ENCODE results near the gene SUN2. TPM values are rescaled to one million over a fixed set of nuclear protein-coding genes. Genes with fewer than 3 reads are reported as not detected.

SUN2 gene
- total and polyA plus RNA-seq, 9 of the 15 experiments (the other 6 are each of a cell fraction or from before 2014, with no cell fraction given): 0.11 to 42.6 (median 16.7) TPM

DNA sequence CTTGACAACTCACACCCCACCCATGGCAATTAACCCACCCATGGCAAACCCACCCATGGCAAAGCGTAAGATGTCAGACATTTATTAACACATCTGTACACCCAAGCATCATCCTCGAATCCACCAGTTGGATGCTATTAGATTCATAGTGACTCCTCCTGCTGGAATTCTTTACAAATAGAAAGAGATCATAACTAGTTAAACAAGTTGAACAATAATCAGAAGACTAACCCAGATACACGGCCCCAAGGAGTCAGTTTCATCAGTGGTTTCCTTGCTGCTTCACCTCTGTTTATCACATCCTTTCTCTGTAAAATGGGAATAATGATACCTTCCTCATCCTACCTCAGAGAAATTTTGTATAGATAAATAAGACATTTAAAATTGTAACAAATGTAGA, 44.9 kb downstream of the SUN2 start:
- Histone ChIP-seq H4K20me1 (replicated peaks; ENCODE audit: control insufficient read depth, insufficient read depth, low read length) (peaks cover 52% of the 10 kb centered on the region), H3K27ac (ENCODE audit: extremely low read depth, low read depth, low read length) (no peak overlapping the region), H2AFZ (ENCODE audit: low read depth, low read length) (no peak overlapping the region), H3K4me1 (replicated peaks in 1 of 2; ENCODE audit: control insufficient read depth in 2 of 2, insufficient read depth in 2 of 2, low read length in 2 of 2) (peaks cover 47 to 59% of the 10 kb centered on the region in 2 experiments; a peak in 4 of 5 replicates), H3K9me3 (replicated peaks; ENCODE audit: control insufficient read depth, insufficient read depth, low read depth, low read length) (no peaks in the 10 kb centered on the region), H3K4me2 (ENCODE audit: insufficient read depth, low read length) (0 out of 2 replicates have a peak overlapping the region, but pooled peaks have one; percentile 41), H3K9me1 (ENCODE audit: control insufficient read depth, insufficient read depth, low read length) (peaks cover 1% of the 10 kb centered on the region), H3K4me3 (no peak overlapping the region), H3K27me3 (ENCODE audit: control insufficient read depth in 2 of 2, insufficient read depth in 2 of 2, low read length in 2 of 2) (no peaks in the 10 kb centered on the region), H3K36me3 (ENCODE audit: control insufficient read depth, insufficient read depth, low read length) (peaks cover 50% of the 10 kb centered on the region; the same call in 2 of the 3 replicates), H3K79me2 (ENCODE audit: control insufficient read depth, insufficient read depth, low read length) (peaks cover 99% of the 10 kb centered on the region), H3K9ac (ENCODE audit: insufficient read depth in 1 of 2, low read depth in 2 of 2, low read length in 2 of 2) (no peak overlapping the region)
- CTCF ChIA-PET (ENCODE audit: low intra/inter-chr PET ratio): no interaction called here
- TF ChIP-seq KDM5B (IDR thresholded peaks at IDR 0.05; ENCODE audit: insufficient replicate concordance, low read depth, low read length) (no peak), HMG20A (CRISPR knock-in tag; conservative IDR thresholded peaks at IDR 0.05) (no peak), MTA2 (IDR thresholded peaks at IDR 0.05; ENCODE audit: low read depth) (no peak), SRSF9 (IDR thresholded peaks at IDR 0.05; ENCODE audit: borderline replicate concordance, low read depth, low read length) (no peak), FOXJ3 (CRISPR knock-in tag; IDR thresholded peaks at IDR 0.05) (no peak), NR2F6 (CRISPR knock-in tag; IDR thresholded peaks at IDR 0.05) (no peak)
- no peak for ATAC-seq
- POLR2A ChIA-PET: no interaction called here
- intact Hi-C loops (cut with micrococcal nuclease): no loop called here
- in situ Hi-C loops (cut with MboI): no loop called here
- WGBS (ENCODE audit: insufficient coverage, low coverage, missing lambda C conversion rate): 85% methylated on average over 2 of the region's 3 CpGs
- BruUV-seq (replicated peaks): no TSS peak
- FAIRE-seq: no peak
- no peak for DNase-seq (ENCODE audit: extremely low read depth in 1 of 4, low spot score in 3 of 4)

GRCh38 chr22:38710351-38710750, 45.4 kb downstream of the SUN2 start:
- peak; percentile 54 for FAIRE-seq
- intact Hi-C loops (cut with micrococcal nuclease) (no loop called here), in situ Hi-C loops (cut with MboI) (no loop called here)
- Histone ChIP-seq H3K36me3 (ENCODE audit: control insufficient read depth, insufficient read depth, low read length) (peaks cover 45% of the 10 kb centered on the region; the same call in 2 of the 3 replicates), H3K27ac (ENCODE audit: extremely low read depth, low read depth, low read length) (no peak overlapping the region), H3K27me3 (ENCODE audit: control insufficient read depth in 2 of 2, insufficient read depth in 2 of 2, low read length in 2 of 2) (no peaks in the 10 kb centered on the region), H3K4me3 (no peak overlapping the region), H2AFZ (ENCODE audit: low read depth, low read length) (no peak overlapping the region), H3K4me2 (ENCODE audit: insufficient read depth, low read length) (peak overlapping the region; percentile 41), H4K20me1 (replicated peaks; ENCODE audit: control insufficient read depth, insufficient read depth, low read length) (peaks cover 47% of the 10 kb centered on the region), H3K9ac (ENCODE audit: insufficient read depth in 1 of 2, low read depth in 2 of 2, low read length in 2 of 2) (no peak overlapping the region), H3K4me1 (replicated peaks in 1 of 2; ENCODE audit: control insufficient read depth in 2 of 2, insufficient read depth in 2 of 2, low read length in 2 of 2) (peaks cover 43 to 58% of the 10 kb centered on the region in 2 experiments; a peak in 4 of 5 replicates), H3K79me2 (ENCODE audit: control insufficient read depth, insufficient read depth, low read length) (peaks cover 96% of the 10 kb centered on the region), H3K9me3 (replicated peaks; ENCODE audit: control insufficient read depth, insufficient read depth, low read depth, low read length) (no peaks in the 10 kb centered on the region), H3K9me1 (ENCODE audit: control insufficient read depth, insufficient read depth, low read length) (no peaks in the 10 kb centered on the region)
- no TSS peak for BruUV-seq (replicated peaks)
- ChIA-PET POLR2A (no interaction called here), CTCF (ENCODE audit: low intra/inter-chr PET ratio) (no interaction called here)
- no peak for ATAC-seq
- DNase-seq (ENCODE audit: extremely low read depth in 1 of 4, low spot score in 3 of 4): peak in 1 of 4 experiments; percentile 48
- 20% methylated on average over 3 of the region's 3 CpGs for WGBS (ENCODE audit: insufficient coverage, low coverage, missing lambda C conversion rate)
- TF ChIP-seq CBFA2T2 (conservative IDR thresholded peaks at IDR 0.05): peak; percentile 68
- TF ChIP-seq TEAD4 (IDR thresholded peaks at IDR 0.05; ENCODE audit: low read length): peak; percentile 59; the same call in 1 of the 2 replicates
- no peak for TF ChIP-seq TEAD4 (CRISPR knock-in tag; IDR thresholded peaks at IDR 0.05; ENCODE audit: borderline replicate concordance)
- TF ChIP-seq ZNF311 (CRISPR knock-in tag; IDR thresholded peaks at IDR 0.05): no peak
- no peak for TF ChIP-seq ETV5 (CRISPR knock-in tag; IDR thresholded peaks at IDR 0.05; ENCODE audit: low read depth)
- TF ChIP-seq TAL1 (IDR thresholded peaks at IDR 0.05): peak; percentile 53; the same call in 1 of the 2 replicates
- no peak for TF ChIP-seq MBD2 (IDR thresholded peaks at IDR 0.05; ENCODE audit: borderline replicate concordance, low read depth)
- TF ChIP-seq SAFB2 (IDR thresholded peaks at IDR 0.05; ENCODE audit: borderline replicate concordance, low read depth, low read length, severe bottlenecking): no peak
- 0 out of 2 replicates have a peak, but pooled peaks have one; percentile 11 for TF ChIP-seq CXXC5 (CRISPR knock-in tag; IDR thresholded peaks at IDR 0.05)
- peak; percentile 84 for TF ChIP-seq CBFA2T3 (IDR thresholded peaks at IDR 0.05)
- no peak for TF ChIP-seq HSF4 (CRISPR knock-in tag; IDR thresholded peaks at IDR 0.05; ENCODE audit: borderline replicate concordance)
- peak; percentile 67 for TF ChIP-seq TCF3 (CRISPR knock-in tag; IDR thresholded peaks at IDR 0.05)
- TF ChIP-seq PHB2 (IDR thresholded peaks at IDR 0.05; ENCODE audit: low read depth): no peak
- no peak for TF ChIP-seq FOXA1 (IDR thresholded peaks at IDR 0.05; ENCODE audit: borderline replicate concordance)
- peak; percentile 59 for TF ChIP-seq ARID1B (IDR thresholded peaks at IDR 0.05)
